ENCODE results near the gene CFAP100.

The CFAP100 gene

DNA sequence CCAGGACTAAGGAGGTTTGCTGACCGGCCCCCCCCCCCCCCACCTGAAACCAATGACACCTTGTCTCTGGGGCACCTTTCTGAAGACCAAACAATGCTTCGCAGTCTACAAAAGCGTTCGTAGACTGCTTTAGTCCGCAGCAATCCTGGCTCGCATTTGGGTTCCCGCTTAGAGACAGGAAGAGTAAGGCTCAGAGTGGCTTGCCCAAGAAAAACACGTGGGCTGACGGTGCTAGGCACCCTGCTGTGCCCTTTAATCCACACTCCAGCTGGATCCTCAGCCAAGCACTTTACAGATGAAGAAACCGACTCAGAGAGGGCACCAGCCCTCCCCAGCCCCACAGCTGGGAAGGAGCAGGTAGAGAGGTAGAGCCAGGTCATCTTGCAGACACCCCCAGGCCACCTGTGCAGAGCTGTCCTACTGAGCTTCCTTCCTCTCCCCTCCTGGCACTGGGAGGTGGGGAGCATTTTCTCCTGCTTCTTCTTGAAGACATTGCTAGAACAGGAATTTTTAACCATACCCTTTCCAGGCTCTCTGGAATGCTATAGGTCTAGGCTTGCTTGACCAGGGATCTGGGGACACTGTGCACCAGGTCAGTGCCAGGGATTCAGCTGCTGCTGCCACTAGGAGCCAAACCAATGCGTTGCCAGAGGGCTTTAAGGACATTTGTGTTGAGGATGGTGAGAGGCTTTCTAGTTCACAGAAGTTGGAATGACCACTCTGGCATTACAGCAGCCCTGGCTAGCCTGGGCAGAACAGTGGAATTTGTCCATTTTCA lies 36.5 kb upstream of the CFAP100 start:
- Histone ChIP-seq H3K27ac (ENCODE audit: low read depth, low read length) (no peak overlapping the region), H3K79me2 (ENCODE audit: control insufficient read depth, insufficient read depth, low read length, unreplicated experiment) (no peaks in the 10 kb centered on the region), H2AFZ (ENCODE audit: low read length, unreplicated experiment) (no peak overlapping the region), H3K4me1 (ENCODE audit: control insufficient read depth, insufficient read depth, low read length, unreplicated experiment) (peaks cover 27% of the 10 kb centered on the region), H3K27me3 (ENCODE audit: insufficient read depth, low read length) (peaks cover 32% of the 10 kb centered on the region), H3K4me3 (ENCODE audit: low read depth, low read length) (peak overlapping the region; percentile 87), H3K36me3 (ENCODE audit: insufficient read depth, low read length) (no peaks in the 10 kb centered on the region)

DNA sequence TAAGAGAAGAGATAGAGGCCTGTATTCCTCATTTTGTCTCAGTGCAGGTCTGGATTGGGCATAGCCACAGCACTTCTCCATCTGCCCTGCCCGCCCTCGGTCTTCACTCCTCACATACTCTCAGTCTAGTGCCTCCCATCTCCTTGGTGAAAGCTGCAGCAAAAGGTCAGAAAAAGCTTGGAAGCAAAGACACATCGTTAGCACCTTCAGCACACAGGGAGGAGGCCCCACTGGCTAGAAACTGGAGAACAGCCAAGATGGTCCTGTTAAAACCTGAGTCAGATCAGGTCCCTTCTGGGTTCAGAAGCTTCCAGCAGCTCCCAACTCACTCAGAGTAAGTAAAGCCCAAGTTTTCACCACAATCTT lies 35.9 kb upstream of the CFAP100 start:
- Histone ChIP-seq H3K4me3 (ENCODE audit: low read depth, low read length) (no peak overlapping the region), H3K4me1 (ENCODE audit: control insufficient read depth, insufficient read depth, low read length, unreplicated experiment) (peaks cover 22% of the 10 kb centered on the region), H3K27me3 (ENCODE audit: insufficient read depth, low read length) (peaks cover 33% of the 10 kb centered on the region), H3K27ac (ENCODE audit: low read depth, low read length) (no peak overlapping the region), H3K79me2 (ENCODE audit: control insufficient read depth, insufficient read depth, low read length, unreplicated experiment) (no peaks in the 10 kb centered on the region), H2AFZ (ENCODE audit: low read length, unreplicated experiment) (no peak overlapping the region), H3K36me3 (ENCODE audit: insufficient read depth, low read length) (no peaks in the 10 kb centered on the region)

DNA sequence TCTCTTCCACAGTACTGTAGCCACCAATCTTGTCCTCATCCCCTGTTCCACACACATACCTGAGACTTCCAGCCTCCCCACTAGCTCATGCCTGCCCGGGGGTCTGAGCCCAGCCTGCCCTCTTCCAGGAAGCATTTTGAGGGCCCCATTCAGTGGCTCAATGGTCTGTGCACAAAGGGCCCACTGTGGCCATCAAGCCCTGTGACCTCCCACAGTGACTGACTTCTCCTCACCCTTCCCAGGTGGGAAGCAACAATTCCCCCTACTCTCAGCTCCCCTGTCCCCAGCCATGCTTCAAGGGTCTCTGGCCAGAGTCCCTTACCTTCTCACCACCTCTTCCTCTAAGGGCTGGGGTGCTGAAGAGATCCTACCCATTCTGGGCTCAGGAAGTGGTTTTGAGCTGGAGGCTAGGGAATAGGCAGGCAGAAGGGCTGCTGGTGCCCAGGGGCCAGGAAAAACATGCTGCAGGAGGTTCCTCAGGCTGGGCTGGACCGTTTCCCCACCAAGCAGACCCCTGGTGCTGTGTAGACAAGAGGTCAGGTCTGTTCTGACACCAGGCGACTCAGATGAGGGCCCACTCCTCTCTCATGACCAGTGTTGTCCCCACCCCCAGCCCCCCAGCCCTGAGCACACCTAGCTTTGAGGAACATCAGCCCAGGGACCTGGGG lies 34.5 kb upstream of the CFAP100 start:
- no peaks in the 10 kb centered on the region for H3K79me2 ChIP-seq (ENCODE audit: control insufficient read depth, insufficient read depth, low read length, unreplicated experiment)
- no peaks in the 10 kb centered on the region for H3K36me3 ChIP-seq (ENCODE audit: insufficient read depth, low read length)
- H3K27me3 ChIP-seq (ENCODE audit: insufficient read depth, low read length) = peaks cover 33% of the 10 kb centered on the region
- H3K27ac ChIP-seq (ENCODE audit: low read depth, low read length) = no peak overlapping the region
- H3K4me3 ChIP-seq (ENCODE audit: low read depth, low read length) = no peak overlapping the region
- H3K4me1 ChIP-seq (ENCODE audit: control insufficient read depth, insufficient read depth, low read length, unreplicated experiment) = peaks cover 16% of the 10 kb centered on the region
- H2AFZ ChIP-seq (ENCODE audit: low read length, unreplicated experiment) = no peak overlapping the region

DNA sequence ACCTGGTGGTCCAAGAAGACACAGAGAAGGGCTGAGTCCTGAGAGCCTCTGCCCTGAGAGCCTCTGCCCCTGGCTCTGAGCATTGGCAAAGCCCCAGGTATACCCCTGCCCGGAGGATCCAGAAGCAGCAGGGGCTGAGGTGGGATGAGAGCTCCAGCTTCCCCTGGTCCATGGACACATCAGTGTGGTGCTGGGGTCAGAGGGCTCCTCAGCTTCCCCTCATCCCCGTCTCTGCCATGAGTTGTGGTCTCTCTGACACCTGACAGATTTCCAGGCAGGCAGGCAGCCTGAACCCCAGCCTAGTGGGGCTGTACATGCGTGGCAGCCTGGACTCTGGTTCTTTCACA lies 34.0 kb upstream of the CFAP100 start:
- peaks cover 33% of the 10 kb centered on the region for H3K27me3 ChIP-seq (ENCODE audit: insufficient read depth, low read length)
- H3K36me3 ChIP-seq (ENCODE audit: insufficient read depth, low read length) = no peaks in the 10 kb centered on the region
- H3K4me1 ChIP-seq (ENCODE audit: control insufficient read depth, insufficient read depth, low read length, unreplicated experiment) = peaks cover 11% of the 10 kb centered on the region
- no peaks in the 10 kb centered on the region for H3K79me2 ChIP-seq (ENCODE audit: control insufficient read depth, insufficient read depth, low read length, unreplicated experiment)
- no peak overlapping the region for H3K4me3 ChIP-seq (ENCODE audit: low read depth, low read length)
- H2AFZ ChIP-seq (ENCODE audit: low read length, unreplicated experiment) = no peak overlapping the region
- no peak overlapping the region for H3K27ac ChIP-seq (ENCODE audit: low read depth, low read length)

DNA sequence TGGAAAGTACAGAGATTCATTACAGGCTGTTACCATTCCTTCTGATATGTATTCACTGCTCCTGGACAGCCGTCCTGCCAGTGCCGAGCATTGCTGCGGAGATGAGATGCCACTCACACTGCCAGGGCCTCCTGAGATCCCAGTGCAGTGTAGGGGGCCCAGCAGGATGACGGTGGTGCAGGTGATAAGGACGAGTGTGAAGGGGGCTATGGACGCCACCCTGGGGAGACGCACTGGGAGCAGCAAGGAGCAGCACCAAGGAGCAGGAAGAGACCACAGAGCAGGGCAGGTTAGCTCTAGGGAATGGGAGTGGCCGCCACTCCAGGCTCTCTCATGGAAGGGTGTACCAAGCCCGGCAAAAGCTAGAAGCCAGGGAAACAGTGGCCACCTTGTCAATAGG lies 33.5 kb upstream of the CFAP100 start:
- Histone ChIP-seq H3K27ac (ENCODE audit: low read depth, low read length) (no peak overlapping the region), H3K27me3 (ENCODE audit: insufficient read depth, low read length) (peaks cover 33% of the 10 kb centered on the region), H3K4me3 (ENCODE audit: low read depth, low read length) (no peak overlapping the region), H3K36me3 (ENCODE audit: insufficient read depth, low read length) (no peaks in the 10 kb centered on the region), H3K4me1 (ENCODE audit: control insufficient read depth, insufficient read depth, low read length, unreplicated experiment) (peaks cover 5% of the 10 kb centered on the region), H2AFZ (ENCODE audit: low read length, unreplicated experiment) (no peak overlapping the region), H3K79me2 (ENCODE audit: control insufficient read depth, insufficient read depth, low read length, unreplicated experiment) (no peaks in the 10 kb centered on the region)

DNA sequence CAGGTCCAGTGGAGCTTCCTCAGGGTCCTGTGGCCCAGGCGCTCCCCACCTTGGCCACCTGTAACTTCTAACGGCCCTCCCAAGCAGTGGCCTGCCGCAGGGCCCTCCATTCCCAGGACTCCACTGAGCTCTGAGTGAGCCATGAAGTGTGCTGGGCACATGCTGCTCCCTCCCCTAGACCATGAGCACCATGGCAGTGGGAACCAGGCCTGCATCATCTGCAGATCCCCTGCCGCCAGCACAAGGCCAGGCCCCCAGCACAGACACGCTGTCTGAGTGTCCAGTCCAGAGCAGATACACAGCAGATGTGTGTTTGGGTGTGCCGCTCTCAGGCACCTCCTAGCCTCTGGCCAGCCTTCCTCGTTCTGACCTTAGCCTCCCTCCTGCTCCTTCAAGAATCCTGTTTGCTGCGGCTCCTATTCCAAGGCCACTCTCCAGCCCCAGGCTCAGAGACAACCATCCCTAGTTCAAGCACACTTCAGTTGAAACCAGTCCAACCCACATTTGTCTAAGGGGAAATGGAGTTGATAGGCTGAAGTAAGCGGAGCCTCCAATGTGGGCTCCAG lies 30.5 kb upstream of the CFAP100 start:
- peaks cover 25% of the 10 kb centered on the region for H3K27me3 ChIP-seq (ENCODE audit: insufficient read depth, low read length)
- H3K27ac ChIP-seq (ENCODE audit: low read depth, low read length) = no peak overlapping the region
- H3K79me2 ChIP-seq (ENCODE audit: control insufficient read depth, insufficient read depth, low read length, unreplicated experiment) = no peaks in the 10 kb centered on the region
- H3K4me1 ChIP-seq (ENCODE audit: control insufficient read depth, insufficient read depth, low read length, unreplicated experiment) = no peaks in the 10 kb centered on the region
- H3K36me3 ChIP-seq (ENCODE audit: insufficient read depth, low read length) = no peaks in the 10 kb centered on the region
- no peak overlapping the region for H3K4me3 ChIP-seq (ENCODE audit: low read depth, low read length)
- no peak overlapping the region for H2AFZ ChIP-seq (ENCODE audit: low read length, unreplicated experiment)

DNA sequence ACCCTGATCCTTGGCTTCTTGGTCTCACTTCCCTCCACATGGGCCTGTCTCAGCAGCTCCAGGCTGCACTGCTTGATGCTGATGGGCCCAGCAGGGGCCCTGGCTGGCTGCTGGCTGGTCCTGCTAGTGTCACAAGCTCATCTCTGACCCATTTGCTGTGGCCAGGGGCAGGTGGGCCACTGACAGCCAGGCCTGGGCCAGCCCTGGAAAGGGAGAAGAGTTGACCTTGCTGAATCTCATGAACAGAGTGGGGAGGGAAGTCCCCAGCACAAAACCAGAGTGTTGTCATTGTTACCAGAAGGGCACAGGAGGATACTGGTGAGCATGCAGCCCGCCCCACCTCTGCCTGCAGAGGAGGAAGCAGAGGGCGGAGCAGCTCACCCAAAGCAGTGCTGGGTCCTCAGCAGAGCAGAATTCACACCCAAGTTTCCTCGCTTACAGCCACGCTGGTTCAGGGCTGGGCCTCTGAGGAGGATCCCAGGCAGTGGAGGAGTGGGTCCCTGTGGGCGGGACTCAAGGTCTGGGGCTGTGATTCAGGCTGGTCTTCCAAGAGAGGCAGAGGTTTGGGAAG lies 29.9 kb upstream of the CFAP100 start:
- Histone ChIP-seq H3K4me3 (ENCODE audit: low read depth, low read length) (no peak overlapping the region), H3K36me3 (ENCODE audit: insufficient read depth, low read length) (no peaks in the 10 kb centered on the region), H3K27ac (ENCODE audit: low read depth, low read length) (no peak overlapping the region), H3K4me1 (ENCODE audit: control insufficient read depth, insufficient read depth, low read length, unreplicated experiment) (no peaks in the 10 kb centered on the region), H3K27me3 (ENCODE audit: insufficient read depth, low read length) (peaks cover 19% of the 10 kb centered on the region), H3K79me2 (ENCODE audit: control insufficient read depth, insufficient read depth, low read length, unreplicated experiment) (no peaks in the 10 kb centered on the region), H2AFZ (ENCODE audit: low read length, unreplicated experiment) (no peak overlapping the region)

DNA sequence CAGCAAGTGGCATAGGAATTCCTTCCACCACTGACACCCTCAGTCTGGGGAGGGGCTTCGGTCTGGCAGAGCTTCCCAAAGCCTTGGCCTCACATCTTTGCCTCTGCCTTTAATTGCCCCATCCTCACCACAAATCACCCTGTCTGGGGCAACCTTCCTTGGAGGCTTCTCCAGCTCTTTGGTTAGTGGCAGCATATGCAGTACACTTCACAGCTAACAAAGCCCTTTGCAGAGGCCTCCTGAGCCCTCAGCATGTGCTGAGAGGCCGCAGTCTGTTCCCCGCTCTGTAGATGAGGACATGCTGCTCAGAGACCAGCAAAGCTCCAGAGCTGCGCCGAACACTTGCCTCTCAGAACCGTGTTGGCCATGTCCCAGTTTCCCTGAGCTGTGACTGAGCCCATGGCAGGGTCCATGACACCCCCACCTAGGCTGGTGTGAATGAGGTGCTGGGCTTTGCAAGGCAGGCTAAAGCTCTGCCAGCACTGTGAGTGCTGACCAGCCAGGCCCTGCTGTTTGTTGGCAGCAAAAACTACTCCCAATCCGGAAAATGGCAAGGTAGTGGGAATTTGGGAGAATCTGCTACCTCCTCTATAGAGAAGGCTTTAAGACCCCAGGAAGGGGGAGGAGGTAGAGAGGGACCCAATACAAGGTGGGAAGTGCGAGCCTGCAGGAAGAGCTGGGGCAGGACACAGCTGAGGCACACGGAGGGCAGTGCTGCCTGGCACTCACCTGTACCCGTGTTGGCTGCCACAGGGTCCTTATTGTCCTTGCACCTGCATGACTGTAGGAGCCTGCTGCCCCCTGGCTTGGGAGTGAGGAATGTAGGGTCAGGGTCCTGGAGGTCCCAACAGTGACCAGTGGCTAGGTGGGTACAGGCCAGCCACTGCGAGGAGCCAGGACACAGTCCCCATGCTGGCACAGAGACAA lies 29.1 kb upstream of the CFAP100 start:
- no peaks in the 10 kb centered on the region for H3K36me3 ChIP-seq (ENCODE audit: insufficient read depth, low read length)
- H3K27ac ChIP-seq (ENCODE audit: low read depth, low read length) = no peak overlapping the region
- no peak overlapping the region for H2AFZ ChIP-seq (ENCODE audit: low read length, unreplicated experiment)
- H3K4me1 ChIP-seq (ENCODE audit: control insufficient read depth, insufficient read depth, low read length, unreplicated experiment) = no peaks in the 10 kb centered on the region
- H3K79me2 ChIP-seq (ENCODE audit: control insufficient read depth, insufficient read depth, low read length, unreplicated experiment) = no peaks in the 10 kb centered on the region
- no peak overlapping the region for H3K4me3 ChIP-seq (ENCODE audit: low read depth, low read length)
- peaks cover 12% of the 10 kb centered on the region for H3K27me3 ChIP-seq (ENCODE audit: insufficient read depth, low read length)

DNA sequence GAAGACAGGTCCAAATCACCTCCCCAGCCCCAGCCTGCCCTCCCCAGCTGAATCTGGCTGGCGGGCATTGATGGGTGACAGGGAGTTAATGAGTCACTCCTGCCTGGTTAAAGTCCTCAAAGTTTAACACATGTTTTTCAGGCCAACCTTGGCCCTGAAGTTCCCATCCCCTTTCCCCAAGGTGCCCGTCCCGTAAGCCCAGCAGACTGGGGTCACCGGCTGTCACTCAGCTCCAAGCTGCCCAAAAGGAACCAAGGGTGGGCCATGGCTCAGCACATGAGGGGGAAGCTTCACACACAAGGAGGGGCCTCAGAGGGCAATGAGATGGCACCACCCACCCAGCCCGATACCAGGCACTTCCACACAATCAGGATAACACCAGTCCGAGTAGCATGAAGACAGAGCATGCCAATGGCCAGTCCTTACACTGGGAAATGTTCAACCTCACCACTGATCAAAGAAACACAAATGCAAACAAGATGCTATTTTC lies 27.3 kb upstream of the CFAP100 start:
- H3K27ac ChIP-seq (ENCODE audit: low read depth, low read length) = no peak overlapping the region
- no peaks in the 10 kb centered on the region for H3K4me1 ChIP-seq (ENCODE audit: control insufficient read depth, insufficient read depth, low read length, unreplicated experiment)
- no peaks in the 10 kb centered on the region for H3K36me3 ChIP-seq (ENCODE audit: insufficient read depth, low read length)
- peaks cover 6% of the 10 kb centered on the region; the same call in 1 of the 2 replicates for H3K27me3 ChIP-seq (ENCODE audit: insufficient read depth, low read length)
- no peak overlapping the region for H2AFZ ChIP-seq (ENCODE audit: low read length, unreplicated experiment)
- no peak overlapping the region for H3K4me3 ChIP-seq (ENCODE audit: low read depth, low read length)
- H3K79me2 ChIP-seq (ENCODE audit: control insufficient read depth, insufficient read depth, low read length, unreplicated experiment) = no peaks in the 10 kb centered on the region

DNA sequence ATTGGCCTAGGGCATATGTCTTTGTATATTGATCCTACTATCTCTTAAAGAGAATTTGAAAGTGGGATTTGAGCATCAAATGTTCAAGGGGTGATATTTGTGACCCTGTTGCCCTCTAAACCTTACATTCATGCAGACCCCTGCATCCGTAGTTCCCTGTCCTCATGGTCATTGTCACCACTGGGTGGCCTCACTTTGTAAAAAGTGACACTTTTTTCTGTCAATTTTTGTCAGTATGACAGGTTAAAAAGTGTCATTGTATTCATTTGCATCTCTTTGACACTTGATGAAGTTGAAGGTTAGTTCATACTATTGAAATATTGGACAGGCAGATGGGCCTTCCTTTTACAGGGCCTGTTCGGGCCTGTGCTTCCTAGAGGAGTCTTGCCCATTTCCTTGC lies 25.2 kb upstream of the CFAP100 start:
- Histone ChIP-seq H3K36me3 (ENCODE audit: insufficient read depth, low read length) (no peaks in the 10 kb centered on the region), H3K27me3 (ENCODE audit: insufficient read depth, low read length) (no peaks in the 10 kb centered on the region), H2AFZ (ENCODE audit: low read length, unreplicated experiment) (no peak overlapping the region), H3K79me2 (ENCODE audit: control insufficient read depth, insufficient read depth, low read length, unreplicated experiment) (no peaks in the 10 kb centered on the region), H3K4me1 (ENCODE audit: control insufficient read depth, insufficient read depth, low read length, unreplicated experiment) (no peaks in the 10 kb centered on the region), H3K4me3 (ENCODE audit: low read depth, low read length) (no peak overlapping the region), H3K27ac (ENCODE audit: low read depth, low read length) (no peak overlapping the region)
